NCI-H1417 treated with DMSO at 0.1 percent for 48 hours (cell line): ENCODE data around the gene YWHAQ.
"Not testable (repeated sequence)": the region's sequence is repeated elsewhere in the genome, so short reads cannot be mapped to it uniquely, and the experiment has no call there.

Source experiments
- DNase-seq: peaks from one replicate; lab custom pipeline; 2025; lab: John Stamatoyannopoulos, UW

YWHAQ gene

GRCh38 chr2:9631878-9632700 is 1.3 kb upstream of the YWHAQ start:
- no peak for DNase-seq

GRCh38 chr2:9631553-9631819 is 689 bp upstream of the YWHAQ start:
- no peak for DNase-seq

GRCh38 chr2:9630117-9630735 is 571 bp downstream of the YWHAQ start:
- DNase-seq: peak; percentile 46

- DNase-seq: no peak
Observed at GRCh38 chr2:9629222-9630116, 1.3 kb downstream of the YWHAQ start.

GRCh38 chr2:9627310-9627709 is 3.5 kb downstream of the YWHAQ start:
- no peak for DNase-seq

- DNase-seq: no peak
Observed at GRCh38 chr2:9623151-9623550, 7.6 kb downstream of the YWHAQ start.

- not testable (repeated sequence) for DNase-seq
Observed at GRCh38 chr2:9621655-9622054, 9.1 kb downstream of the YWHAQ start.

GRCh38 chr2:9618410-9618809 is 12.4 kb downstream of the YWHAQ start:
- no peak for DNase-seq

- no peak for DNase-seq
Observed at GRCh38 chr2:9617749-9618148, 13.0 kb downstream of the YWHAQ start.

GRCh38 chr2:9617296-9617695 is 13.5 kb downstream of the YWHAQ start:
- DNase-seq: no peak

- DNase-seq: no peak
Observed at GRCh38 chr2:9614562-9614961, 16.2 kb downstream of the YWHAQ start.

GRCh38 chr2:9613291-9613690 is 17.5 kb downstream of the YWHAQ start:
- no peak for DNase-seq

GRCh38 chr2:9611549-9611912 is 19.3 kb downstream of the YWHAQ start:
- DNase-seq: not testable (repeated sequence)

GRCh38 chr2:9610781-9611548 is 19.8 kb downstream of the YWHAQ start:
- DNase-seq: no peak

- DNase-seq: not testable (repeated sequence)
Observed at GRCh38 chr2:9608491-9608890, 22.3 kb downstream of the YWHAQ start.

- DNase-seq: no peak
Observed at GRCh38 chr2:9602412-9602811, 28.4 kb downstream of the YWHAQ start.

GRCh38 chr2:9601397-9601796 is 29.4 kb downstream of the YWHAQ start:
- no peak for DNase-seq

GRCh38 chr2:9599430-9599829 is 31.4 kb downstream of the YWHAQ start:
- DNase-seq: no peak

GRCh38 chr2:9596621-9597311 is 34.0 kb downstream of the YWHAQ start:
- DNase-seq: no peak

GRCh38 chr2:9595746-9596145 is 35.1 kb downstream of the YWHAQ start:
- no peak for DNase-seq

- DNase-seq: not testable (repeated sequence)
Observed at GRCh38 chr2:9595256-9595655, 35.5 kb downstream of the YWHAQ start.
